ENCODE results near the gene IKZF1. TPM values are rescaled to one million over a fixed set of nuclear protein-coding genes. Genes with fewer than 3 reads are reported as not detected.

The IKZF1 gene
- total RNA-seq, 1 donor from 2014 or later = 3.6 TPM

GRCh38 chr7:50448823-50449222 lies 144.3 kb downstream of the IKZF1 start:
- H3K36me3 ChIP-seq = peaks cover 2 to 19% of the 10 kb centered on the region in 2 donors
- intact Hi-C loops (cut with DNase I) = no loop called here
- H3K4me1 ChIP-seq = peaks cover 3 to 11% of the 10 kb centered on the region in 2 donors
- H3K4me3 ChIP-seq = no peak overlapping the region
- H3K9me3 ChIP-seq = no peaks in the 10 kb centered on the region
- no peak for DNase-seq (ENCODE audit: low spot score in 2 of 2)
- H3K27me3 ChIP-seq = no peaks in the 10 kb centered on the region
- no peak overlapping the region for H3K27ac ChIP-seq
- TF ChIP-seq, protein P1, sequence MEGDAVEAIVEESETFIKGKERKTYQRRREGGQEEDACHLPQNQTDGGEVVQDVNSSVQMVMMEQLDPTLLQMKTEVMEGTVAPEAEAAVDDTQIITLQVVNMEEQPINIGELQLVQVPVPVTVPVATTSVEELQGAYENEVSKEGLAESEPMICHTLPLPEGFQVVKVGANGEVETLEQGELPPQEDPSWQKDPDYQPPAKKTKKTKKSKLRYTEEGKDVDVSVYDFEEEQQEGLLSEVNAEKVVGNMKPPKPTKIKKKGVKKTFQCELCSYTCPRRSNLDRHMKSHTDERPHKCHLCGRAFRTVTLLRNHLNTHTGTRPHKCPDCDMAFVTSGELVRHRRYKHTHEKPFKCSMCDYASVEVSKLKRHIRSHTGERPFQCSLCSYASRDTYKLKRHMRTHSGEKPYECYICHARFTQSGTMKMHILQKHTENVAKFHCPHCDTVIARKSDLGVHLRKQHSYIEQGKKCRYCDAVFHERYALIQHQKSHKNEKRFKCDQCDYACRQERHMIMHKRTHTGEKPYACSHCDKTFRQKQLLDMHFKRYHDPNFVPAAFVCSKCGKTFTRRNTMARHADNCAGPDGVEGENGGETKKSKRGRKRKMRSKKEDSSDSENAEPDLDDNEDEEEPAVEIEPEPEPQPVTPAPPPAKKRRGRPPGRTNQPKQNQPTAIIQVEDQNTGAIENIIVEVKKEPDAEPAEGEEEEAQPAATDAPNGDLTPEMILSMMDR (IDR thresholded peaks at IDR 0.05) = no peak

DNA sequence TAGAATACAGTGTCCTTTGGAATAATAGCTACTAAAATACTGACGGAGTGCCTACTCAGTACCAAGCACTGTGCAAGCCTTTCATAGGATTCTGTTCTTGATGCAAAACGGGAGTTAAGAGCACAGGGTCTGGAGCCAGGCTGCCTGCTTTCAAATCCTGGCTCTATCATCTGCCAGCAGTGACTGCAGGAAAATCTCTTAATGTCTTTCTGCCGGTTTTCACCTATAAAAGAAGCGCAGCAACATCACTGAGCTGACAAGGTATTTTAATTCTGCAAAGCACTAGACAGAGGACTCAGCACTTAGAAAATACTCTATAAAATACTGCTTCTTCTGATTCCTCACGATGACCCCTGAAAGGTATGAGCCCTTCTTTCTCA lies 145.0 kb downstream of the IKZF1 start:
- no peak for DNase-seq (ENCODE audit: low spot score in 2 of 2)
- intact Hi-C loops (cut with DNase I) = no loop called here
- Histone ChIP-seq H3K27me3 (no peaks in the 10 kb centered on the region), H3K27ac (peak overlapping the region in 1 of 2 donors; percentile 32), H3K36me3 (peaks cover 2 to 19% of the 10 kb centered on the region in 2 donors), H3K4me3 (peak overlapping the region; percentile 71 to 73), H3K4me1 (peaks cover 3 to 11% of the 10 kb centered on the region in 2 donors), H3K9me3 (no peaks in the 10 kb centered on the region)
- TF ChIP-seq, protein P1 (IDR thresholded peaks at IDR 0.05) = no peak

DNA sequence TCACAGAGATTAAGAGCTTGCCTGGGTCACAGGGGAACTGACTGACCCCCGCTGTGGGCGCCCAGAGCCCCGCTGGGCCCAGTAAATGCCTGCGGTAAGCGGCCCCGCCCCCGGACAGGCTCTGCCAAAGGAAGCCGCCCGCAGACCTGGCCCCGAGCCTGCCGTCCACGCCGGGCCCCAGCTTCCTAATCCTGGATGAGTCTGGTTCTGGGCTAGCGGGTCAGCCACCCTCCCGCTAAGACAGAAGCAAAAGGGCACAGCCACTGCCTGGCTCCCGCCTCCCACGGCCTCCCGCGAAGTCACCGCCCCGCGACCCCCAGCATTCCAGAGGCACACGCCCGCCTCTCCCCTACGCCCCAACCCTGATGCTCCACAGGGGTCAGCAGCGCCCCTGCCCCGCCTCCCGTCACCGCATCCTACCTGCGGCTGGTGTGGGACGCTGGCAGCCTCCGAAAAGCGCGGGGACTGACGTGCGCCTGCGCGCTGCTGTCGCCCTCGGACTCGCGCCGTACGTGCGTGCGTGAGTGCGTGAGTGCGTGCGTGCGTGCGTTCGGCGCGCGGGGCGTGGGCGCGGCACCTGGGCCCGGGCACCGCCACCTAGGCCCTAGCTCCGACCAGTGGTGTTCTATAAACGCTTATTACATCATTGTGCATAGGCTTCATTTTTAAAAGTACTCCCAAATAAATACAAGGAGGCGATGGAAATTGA lies 145.5 kb downstream of the IKZF1 start, which contains the start of gene FIGNL1:
Gene FIGNL1, minus strand, starts transcription at position 470 of the 709 bp plus-strand sequence. CDS start 3,063 bp downstream, outside the sequence.
- intact Hi-C loops (cut with DNase I) = no loop called here
- Histone ChIP-seq H3K4me3 (peak within 1 kb of the TSS; percentile 71 to 73), H3K36me3 (peaks cover 2 to 19% of the 10 kb centered on the region in 2 donors), H3K4me1 (peaks cover 3 to 11% of the 10 kb centered on the region in 2 donors), H3K9me3 (no peaks in the 10 kb centered on the region), H3K27me3 (no peaks in the 10 kb centered on the region), H3K27ac (peak within 1 kb of the TSS; percentile 32 to 49)
- TF ChIP-seq, protein P1 (IDR thresholded peaks at IDR 0.05) = no peak
- peak in 1 of 2 donors; percentile 72 for DNase-seq (ENCODE audit: low spot score in 2 of 2)

DNA sequence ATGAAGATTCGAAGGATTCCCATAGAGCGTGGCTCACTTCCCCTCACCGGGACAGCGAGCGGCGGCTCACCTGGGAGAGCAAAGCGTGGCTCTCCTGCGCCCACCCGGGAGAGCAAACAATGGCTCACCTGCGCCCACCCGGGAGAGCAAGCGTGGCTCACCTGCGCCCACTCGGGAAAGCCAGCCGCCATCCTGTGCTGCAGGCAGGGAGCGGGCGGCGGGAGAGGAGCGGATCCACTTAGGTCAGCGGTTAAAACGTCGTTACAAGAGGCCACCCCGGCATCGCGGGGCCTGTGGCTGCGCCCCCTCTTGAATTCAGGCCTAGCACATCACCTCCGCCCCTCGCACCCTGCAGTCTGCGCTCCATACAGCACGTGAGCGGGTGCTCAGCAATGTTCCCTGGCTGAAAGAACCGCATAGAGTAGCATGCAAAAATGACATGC lies 146.1 kb downstream of the IKZF1 start:
- H3K36me3 ChIP-seq = peaks cover 2 to 13% of the 10 kb centered on the region in 2 donors
- peak overlapping the region; percentile 71 to 73 for H3K4me3 ChIP-seq
- H3K27me3 ChIP-seq = no peaks in the 10 kb centered on the region
- peaks cover 3 to 11% of the 10 kb centered on the region in 2 donors for H3K4me1 ChIP-seq
- H3K27ac ChIP-seq = peak overlapping the region in 1 of 2 donors; percentile 49
- intact Hi-C loops (cut with DNase I) = no loop called here
- no peaks in the 10 kb centered on the region for H3K9me3 ChIP-seq
- TF ChIP-seq, protein P1 (IDR thresholded peaks at IDR 0.05) = no peak
- no peak for DNase-seq (ENCODE audit: low spot score in 2 of 2)

Other genes starting within 250 kb of the IKZF1 start
- not detected for gene ZPBP, start 211.5 kb upstream of the IKZF1 start, total RNA-seq
- gene FIGNL1, start 145.6 kb downstream of the IKZF1 start, total RNA-seq = 0.32 TPM